ENCODE data around the gene ACAP3.

- TF ChIP-seq CTCF (IDR thresholded peaks at IDR 0.05 in 4 of 5, conservative IDR thresholded peaks at IDR 0.05 in 1 of 5): no peak
- TF ChIP-seq POLR2A (IDR thresholded peaks at IDR 0.05): no peak
Measured at GRCh38 chr1:1317420-1317819, 9.7 kb upstream of the ACAP3 start.

All from gastrocnemius medialis (tissue), 4 donors.